Measurements from ENCODE around the gene FITM1.
A peak's percentile ranks its signal among the peaks of the same experiment; 100 is the strongest.

FITM1 gene

GRCh38 chr14:24160499-24160849 lies 30.0 kb downstream of the FITM1 start:
- H3K9me3 ChIP-seq (ENCODE audit: severe bottlenecking): no peaks in the 10 kb centered on the region
- peaks cover 68% of the 10 kb centered on the region for H3K36me3 ChIP-seq
- peak overlapping the region; percentile 20; the same call in 1 of the 2 replicates for H3K27ac ChIP-seq
- no peak for DNase-seq
- H3K4me3 ChIP-seq (ENCODE audit: low read depth, low read length): no peak overlapping the region
- H3K27me3 ChIP-seq (ENCODE audit: insufficient read depth, low read depth, severe bottlenecking): no peaks in the 10 kb centered on the region
- no peak for TF ChIP-seq CTCF (IDR thresholded peaks at IDR 0.05; ENCODE audit: low read depth, low read length)

GRCh38 chr14:24160850-24161804 lies 30.7 kb downstream of the FITM1 start, which contains the start of gene IRF9:
TSS of gene IRF9 (plus strand) at chr14:24161265. CDS start at chr14:24162145, 880 bp downstream.
- H3K36me3 ChIP-seq: peaks cover 66% of the 10 kb centered on the region
- DNase-seq: peak; percentile 97
- peak; percentile 91 for TF ChIP-seq CTCF (IDR thresholded peaks at IDR 0.05; ENCODE audit: low read depth, low read length)
- peak within 1 kb of the TSS; percentile 3; the same call in 1 of the 2 replicates for H3K4me3 ChIP-seq (ENCODE audit: low read depth, low read length)
- no peaks in the 10 kb centered on the region for H3K27me3 ChIP-seq (ENCODE audit: insufficient read depth, low read depth, severe bottlenecking)
- peak within 1 kb of the TSS; percentile 44 for H3K27ac ChIP-seq
- H3K9me3 ChIP-seq (ENCODE audit: severe bottlenecking): no peaks in the 10 kb centered on the region

- no peak for DNase-seq
- H3K4me3 ChIP-seq (ENCODE audit: low read depth, low read length): no peak overlapping the region
- H3K9me3 ChIP-seq (ENCODE audit: severe bottlenecking): no peaks in the 10 kb centered on the region
- H3K36me3 ChIP-seq: peaks cover 58% of the 10 kb centered on the region
- no peak overlapping the region for H3K27ac ChIP-seq
- no peak for TF ChIP-seq CTCF (IDR thresholded peaks at IDR 0.05; ENCODE audit: low read depth, low read length)
- H3K27me3 ChIP-seq (ENCODE audit: insufficient read depth, low read depth, severe bottlenecking): no peaks in the 10 kb centered on the region
Measured at GRCh38 chr14:24162093-24162492, 31.6 kb downstream of the FITM1 start.

- Histone ChIP-seq H3K4me3 (ENCODE audit: low read depth, low read length) (no peak overlapping the region), H3K36me3 (peaks cover 41% of the 10 kb centered on the region)
- no peak for TF ChIP-seq CTCF (IDR thresholded peaks at IDR 0.05; ENCODE audit: low read depth, low read length)
Measured at GRCh38 chr14:24164518-24164991, 34.1 kb downstream of the FITM1 start.

GRCh38 chr14:24165785-24166184 lies 35.3 kb downstream of the FITM1 start:
- DNase-seq: no peak
- Histone ChIP-seq H3K36me3 (peaks cover 29% of the 10 kb centered on the region), H3K27me3 (ENCODE audit: insufficient read depth, low read depth, severe bottlenecking) (no peaks in the 10 kb centered on the region), H3K9me3 (ENCODE audit: severe bottlenecking) (no peaks in the 10 kb centered on the region), H3K4me3 (ENCODE audit: low read depth, low read length) (no peak overlapping the region), H3K27ac (no peak overlapping the region)
- no peak for TF ChIP-seq CTCF (IDR thresholded peaks at IDR 0.05; ENCODE audit: low read depth, low read length)

More at GRCh38 chr14:24164518-24164991, 34.1 kb downstream of the FITM1 start:
- H3K27me3 ChIP-seq (ENCODE audit: insufficient read depth, low read depth, severe bottlenecking): no peaks in the 10 kb centered on the region
- no peak overlapping the region for H3K27ac ChIP-seq
- no peaks in the 10 kb centered on the region for H3K9me3 ChIP-seq (ENCODE audit: severe bottlenecking)
- DNase-seq: no peak

Data from WERI-Rb-1 (cell line).